Esophagus muscularis mucosa (tissue), 4 donors: ENCODE results near the gene CDCA5.

ENCODE experiments used
- CTCF ChIP-seq, 3 experiments: fragments of 200-600 bp in 2 of 3; fragments of 450-650 bp in 1 of 3; sonication (generic) in 2 of 3; IDR thresholded peaks; one replicate each; pipeline ENCODE4 v1.5.1; 2017 to 2019; ENCODE audit warnings: antibody characterized with exemption in 3 of 3, mild to moderate bottlenecking in 2 of 3, moderate library complexity in 1 of 3
- EP300 ChIP-seq: sonication (generic); formaldehyde crosslinking; IDR thresholded peaks from one replicate; pipeline ENCODE4 v1.6.1; 2017; ENCODE audit warnings: antibody characterized with exemption
- POLR2A ChIP-seq: fragments of 450-650 bp; IDR thresholded peaks from one replicate; pipeline ENCODE4 v1.6.1; 2017; ENCODE audit warnings: antibody characterized with exemption, moderate library complexity, mild to moderate bottlenecking, low read depth
- POLR2AphosphoS5 ChIP-seq, 2 donors: sonication (generic); formaldehyde crosslinking; IDR thresholded peaks; one replicate each; pipeline ENCODE4 v1.6.1; 2017; ENCODE audit warnings: antibody characterized with exemption in 2 of 2

DNA sequence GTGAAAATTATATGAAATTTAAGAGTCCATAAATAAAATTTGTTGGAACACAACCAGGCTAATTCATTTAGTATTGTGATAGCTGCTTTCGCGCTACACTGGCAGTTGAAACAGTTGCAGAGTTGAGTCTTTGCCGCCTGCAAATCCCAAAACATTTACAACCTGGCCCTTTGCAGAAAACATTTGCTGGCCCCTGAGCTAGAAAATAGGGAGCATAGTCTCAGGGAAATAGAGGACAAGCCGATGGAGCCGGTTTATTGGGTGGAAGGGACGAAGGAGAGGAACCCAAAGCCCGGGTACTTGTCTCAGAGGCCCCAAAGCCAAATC is 43.4 kb downstream of the CDCA5 start:
- TF ChIP-seq POLR2A, result no peak
- TF ChIP-seq POLR2AphosphoS5 (IDR thresholded peaks at IDR 0.05), result no peak
- TF ChIP-seq CTCF (IDR thresholded peaks at IDR 0.05), result no peak
- no peak for TF ChIP-seq EP300
